Stomach smooth muscle (tissue), 2 donors: Measurements from ENCODE around the gene ARID4B.
"Not testable (repeated sequence)": the region's sequence is repeated elsewhere in the genome, so short reads cannot be mapped to it uniquely, and the experiment has no call there.

ENCODE experiments used
- H3K27ac ChIP-seq: one replicate; pipeline ENCODE4 v1.7.0; 2013; ENCODE audit warnings: mild to moderate bottlenecking, low read length, inconsistent platforms
- H3K27me3 ChIP-seq, 2 donors: one replicate each; pipeline ENCODE4 v1.7.0; 2013; ENCODE audit warnings: low read length in 2 of 2; ENCODE audit not compliant: insufficient read depth in 2 of 2, control insufficient read depth in 1 of 2
- H3K36me3 ChIP-seq, 2 donors: one replicate each; pipeline ENCODE4 v1.7.0; 2013; ENCODE audit warnings: low read length in 2 of 2; ENCODE audit not compliant: control insufficient read depth in 2 of 2, insufficient read depth in 2 of 2
- H3K4me1 ChIP-seq: one replicate; pipeline ENCODE4 v1.7.0; 2013; ENCODE audit warnings: low read length; ENCODE audit not compliant: control insufficient read depth, insufficient read depth
- H3K4me3 ChIP-seq, 2 donors: one replicate each; pipeline ENCODE4 v1.7.0; 2013; ENCODE audit warnings: low read length in 2 of 2
- H3K9ac ChIP-seq, 2 donors: one replicate each; pipeline ENCODE4 v1.7.0; 2013; ENCODE audit warnings: low read length in 2 of 2, mild to moderate bottlenecking in 1 of 2
- H3K9me3 ChIP-seq, 2 donors: one replicate each; pipeline ENCODE4 v1.7.0; 2013; ENCODE audit warnings: low read length in 2 of 2; ENCODE audit not compliant: control insufficient read depth in 2 of 2
- donor health status: healthy.
- donor health status: Pancreatic carcinoma.

Gene ARID4B

DNA sequence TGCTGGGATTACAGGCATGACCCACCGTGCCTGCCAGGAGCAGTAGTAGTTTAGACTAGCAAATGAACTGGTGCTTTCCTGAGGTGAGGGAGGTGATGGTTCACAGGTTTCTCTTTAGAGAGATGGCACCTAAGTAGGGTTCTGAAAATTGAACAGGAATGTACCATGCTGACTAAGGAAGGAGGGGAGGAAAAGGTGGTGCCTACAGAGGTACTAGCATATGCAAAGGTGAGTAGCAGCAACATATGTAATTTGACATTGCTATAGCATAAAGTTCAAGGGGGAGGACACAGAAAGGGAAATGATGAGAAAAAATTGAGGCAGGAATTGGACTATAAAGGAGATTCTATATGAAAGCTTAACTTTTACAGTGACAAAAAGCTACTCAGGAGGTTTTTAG lies 101.0 kb downstream of the ARID4B start:
- H3K36me3 ChIP-seq = peaks cover 16 to 26% of the 10 kb centered on the region in 2 donors
- H3K4me3 ChIP-seq = no peak overlapping the region
- no peak overlapping the region for H3K9ac ChIP-seq
- H3K27ac ChIP-seq = no peak overlapping the region
- no peaks in the 10 kb centered on the region for H3K9me3 ChIP-seq
- no peaks in the 10 kb centered on the region for H3K4me1 ChIP-seq
- H3K27me3 ChIP-seq = no peaks in the 10 kb centered on the region

DNA sequence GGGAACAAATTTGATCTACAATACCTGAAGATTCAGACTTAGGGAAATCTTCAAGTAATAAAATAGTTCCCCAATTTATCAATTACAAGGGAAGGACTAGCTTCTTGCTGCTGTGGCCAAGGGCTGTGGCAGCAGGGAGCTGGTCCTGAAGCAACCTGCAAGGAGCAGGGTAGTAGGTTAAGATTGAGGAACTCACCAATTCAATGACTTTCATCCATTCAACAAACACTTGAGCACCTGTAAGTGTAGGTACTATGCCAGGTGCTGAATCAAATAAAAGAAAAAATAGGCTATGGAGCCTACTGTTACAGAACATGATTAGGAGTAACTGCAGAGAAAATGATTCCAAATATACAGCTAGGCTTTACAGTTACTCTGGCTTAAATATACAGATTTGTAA lies 102.7 kb downstream of the ARID4B start:
- Histone ChIP-seq H3K9ac (no peak overlapping the region), H3K9me3 (no peaks in the 10 kb centered on the region), H3K36me3 (peaks cover 21 to 26% of the 10 kb centered on the region in 2 donors), H3K4me1 (no peaks in the 10 kb centered on the region), H3K4me3 (no peak overlapping the region), H3K27ac (no peak overlapping the region), H3K27me3 (no peaks in the 10 kb centered on the region)

DNA sequence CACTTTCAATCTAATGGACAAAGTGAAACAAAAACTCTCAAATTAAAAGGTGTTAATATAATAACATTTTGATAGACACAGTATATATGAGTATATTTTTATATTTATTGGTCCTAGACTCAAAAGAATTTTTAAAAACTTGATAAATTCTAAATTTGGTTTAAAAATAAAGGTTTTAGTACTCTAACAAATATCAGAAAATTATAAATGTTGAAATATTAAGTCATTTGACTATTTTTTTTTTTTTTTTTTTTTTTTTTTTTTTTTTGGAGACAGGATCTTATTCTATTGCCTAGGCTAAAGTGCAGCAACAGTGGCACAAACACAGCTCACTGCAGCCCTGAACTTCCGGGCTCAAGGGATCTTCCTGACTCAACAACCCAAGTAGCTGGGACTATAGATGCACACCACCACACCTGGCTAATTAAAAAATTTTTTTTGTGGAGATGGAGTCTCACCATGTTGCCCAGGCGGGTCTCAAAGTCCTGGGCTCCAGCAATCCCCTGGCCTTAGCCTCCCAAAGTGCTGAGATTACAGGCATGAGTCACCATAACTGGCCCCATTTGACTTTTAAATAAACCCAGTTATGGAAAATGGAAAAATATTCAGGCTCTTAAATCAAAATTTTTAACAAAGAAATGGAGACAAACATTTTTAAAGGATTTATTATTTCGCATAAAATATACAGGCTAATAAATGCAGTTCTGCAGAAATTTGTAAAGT lies 106.2 kb downstream of the ARID4B start:
- peaks cover 12 to 13% of the 10 kb centered on the region in 2 donors for H3K36me3 ChIP-seq
- H3K4me3 ChIP-seq = no peak overlapping the region
- no peaks in the 10 kb centered on the region for H3K27me3 ChIP-seq
- no peaks in the 10 kb centered on the region for H3K4me1 ChIP-seq
- H3K27ac ChIP-seq = no peak overlapping the region
- H3K9ac ChIP-seq = no peak overlapping the region
- H3K9me3 ChIP-seq = no peaks in the 10 kb centered on the region

DNA sequence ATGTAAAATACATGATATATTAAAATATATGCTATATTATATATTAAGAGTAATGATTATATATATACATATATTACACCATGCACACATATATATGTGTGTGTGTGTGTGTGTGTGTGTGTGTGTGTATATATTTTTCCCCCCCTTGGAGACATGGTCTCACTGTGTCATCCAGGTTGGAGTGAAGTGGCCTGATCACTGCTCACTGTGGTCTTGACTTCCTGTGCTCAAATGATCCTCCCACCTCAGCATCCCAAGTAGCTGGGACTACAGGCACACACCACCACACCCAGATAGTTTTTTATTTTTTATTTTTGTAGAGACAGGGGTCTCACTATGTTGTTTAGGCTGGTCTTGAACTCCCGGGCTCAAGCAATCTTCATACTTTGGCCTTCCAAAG lies 112.5 kb downstream of the ARID4B start:
- Histone ChIP-seq H3K27me3 (no peaks in the 10 kb centered on the region), H3K9me3 (no peaks in the 10 kb centered on the region), H3K4me3 (no peak overlapping the region), H3K36me3 (peaks cover 4 to 8% of the 10 kb centered on the region in 2 donors), H3K27ac (no peak overlapping the region), H3K4me1 (no peaks in the 10 kb centered on the region), H3K9ac (no peak overlapping the region)

DNA sequence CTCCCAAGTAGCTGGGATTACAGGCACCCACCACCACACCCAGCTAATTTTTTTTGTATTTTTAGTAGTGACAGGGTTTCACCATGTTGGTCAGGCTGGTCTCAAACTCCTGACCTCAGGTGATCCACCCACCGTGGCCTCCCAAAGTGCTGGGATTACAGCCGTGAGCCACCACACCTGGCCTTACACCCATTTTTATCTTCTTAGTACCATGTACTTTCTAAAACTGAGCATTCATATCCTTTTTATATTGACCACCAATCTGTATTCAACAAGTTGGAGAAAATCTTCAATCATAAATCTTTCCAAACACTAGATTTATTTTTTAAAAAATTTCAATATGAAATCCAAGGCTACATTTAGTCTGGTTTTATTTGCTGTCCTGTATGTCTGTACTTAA lies 113.0 kb downstream of the ARID4B start:
- H3K4me3 ChIP-seq, H3K36me3 ChIP-seq, H3K9me3 ChIP-seq, H3K9ac ChIP-seq, H3K27ac ChIP-seq, H3K4me1 ChIP-seq, H3K27me3 ChIP-seq: not testable (repeated sequence)

DNA sequence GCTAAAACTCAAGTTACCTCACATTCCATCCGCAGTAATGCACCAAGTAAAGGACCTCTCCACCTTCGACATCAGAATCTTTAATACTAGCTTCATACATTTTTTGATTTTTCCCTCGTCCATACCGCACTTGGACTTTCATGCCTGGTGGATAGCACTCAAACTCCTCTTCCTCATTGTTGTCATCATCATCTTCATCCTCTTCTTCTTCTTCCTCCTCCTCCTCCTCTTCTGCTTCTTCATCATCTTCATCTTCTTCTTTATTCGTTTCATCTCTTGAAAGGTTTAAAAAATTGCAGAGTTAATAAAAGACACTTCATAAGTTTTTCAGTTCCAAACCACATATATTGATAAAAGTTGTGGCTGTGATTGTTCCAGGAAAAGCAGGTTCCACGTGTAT lies 114.2 kb downstream of the ARID4B start:
- no peak overlapping the region for H3K27ac ChIP-seq
- no peaks in the 10 kb centered on the region for H3K27me3 ChIP-seq
- H3K36me3 ChIP-seq = peaks cover 4 to 8% of the 10 kb centered on the region in 2 donors
- no peaks in the 10 kb centered on the region for H3K4me1 ChIP-seq
- H3K9me3 ChIP-seq = no peaks in the 10 kb centered on the region
- no peak overlapping the region for H3K4me3 ChIP-seq
- H3K9ac ChIP-seq = no peak overlapping the region

DNA sequence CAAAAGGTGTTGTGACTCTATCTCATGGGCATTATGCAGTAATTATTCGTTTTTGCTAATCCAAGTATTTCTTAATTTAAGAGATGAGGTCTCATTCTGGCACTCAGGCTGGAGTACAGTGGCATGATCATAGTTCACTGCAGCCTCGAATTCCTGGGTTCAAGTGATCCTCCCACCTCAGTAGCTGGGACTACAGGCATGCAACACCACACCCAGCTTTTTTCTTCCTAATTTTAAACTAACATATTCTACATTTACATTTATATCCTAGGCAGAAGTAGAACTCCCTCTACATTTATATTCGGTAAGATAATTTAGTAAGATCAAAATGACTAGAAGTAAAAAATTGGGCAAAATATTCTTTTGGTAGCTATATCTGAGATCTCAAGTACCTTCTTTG lies 116.5 kb downstream of the ARID4B start:
- Histone ChIP-seq H3K4me3 (no peak overlapping the region), H3K27ac (no peak overlapping the region), H3K27me3 (no peaks in the 10 kb centered on the region), H3K9ac (no peak overlapping the region), H3K4me1 (no peaks in the 10 kb centered on the region), H3K9me3 (no peaks in the 10 kb centered on the region), H3K36me3 (peaks cover 10 to 13% of the 10 kb centered on the region in 2 donors)

DNA sequence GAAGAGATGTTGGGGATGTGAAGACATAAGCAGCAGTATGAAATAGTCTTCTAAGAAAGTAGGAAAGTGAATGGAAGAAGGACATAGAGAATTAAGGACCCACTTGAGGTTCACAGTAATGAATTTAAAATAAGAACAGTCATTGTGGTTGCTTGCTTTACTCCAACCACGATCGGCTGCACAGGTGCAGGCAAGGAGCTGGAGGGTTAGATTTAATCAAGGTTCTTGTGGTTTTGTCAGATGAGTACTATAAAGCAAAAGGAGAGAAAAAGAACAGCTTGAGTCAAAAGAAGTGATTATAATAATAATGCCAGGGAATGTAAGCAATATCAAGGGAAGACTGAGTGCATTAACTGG lies 120.8 kb downstream of the ARID4B start:
- Histone ChIP-seq H3K36me3 (peaks cover 12 to 14% of the 10 kb centered on the region in 2 donors), H3K27me3 (no peaks in the 10 kb centered on the region), H3K27ac (no peak overlapping the region), H3K4me1 (no peaks in the 10 kb centered on the region), H3K9ac (no peak overlapping the region), H3K9me3 (no peaks in the 10 kb centered on the region), H3K4me3 (no peak overlapping the region)

DNA sequence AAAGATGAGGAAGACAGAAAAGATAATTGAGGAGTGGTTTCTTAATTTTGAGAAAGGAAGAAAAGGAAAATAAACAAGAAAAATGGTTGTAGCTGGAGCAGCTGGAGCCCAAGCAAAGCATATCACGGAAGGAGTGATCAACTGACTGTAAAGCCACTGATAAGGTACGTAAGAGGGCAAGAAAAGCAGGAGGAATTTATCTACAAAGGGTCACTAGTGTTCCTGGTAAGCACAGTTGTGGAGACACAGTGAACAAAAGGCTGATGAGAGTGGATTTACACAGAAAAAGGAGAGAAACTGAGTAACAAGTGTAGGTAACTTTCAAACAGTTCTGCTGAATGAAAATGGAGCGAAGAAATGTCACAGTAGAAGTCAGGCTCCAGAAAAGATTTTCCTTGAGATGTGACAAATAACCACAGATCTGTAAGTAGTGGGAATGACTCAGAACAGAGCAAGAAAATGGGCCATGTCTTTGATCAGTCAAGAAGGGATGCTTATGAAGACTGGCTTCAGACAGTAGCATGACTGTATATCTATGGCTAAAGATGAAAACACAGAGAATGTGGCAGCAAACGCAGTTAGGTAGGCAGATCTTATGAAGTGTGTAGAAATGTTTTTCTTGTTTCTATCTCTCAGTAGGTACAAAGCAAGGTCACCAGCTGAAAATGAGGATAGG lies 121.3 kb downstream of the ARID4B start:
- Histone ChIP-seq H3K9ac (no peak overlapping the region), H3K27ac (no peak overlapping the region), H3K36me3 (peaks cover 8 to 9% of the 10 kb centered on the region in 2 donors), H3K27me3 (no peaks in the 10 kb centered on the region), H3K9me3 (no peaks in the 10 kb centered on the region), H3K4me1 (no peaks in the 10 kb centered on the region), H3K4me3 (no peak overlapping the region)

DNA sequence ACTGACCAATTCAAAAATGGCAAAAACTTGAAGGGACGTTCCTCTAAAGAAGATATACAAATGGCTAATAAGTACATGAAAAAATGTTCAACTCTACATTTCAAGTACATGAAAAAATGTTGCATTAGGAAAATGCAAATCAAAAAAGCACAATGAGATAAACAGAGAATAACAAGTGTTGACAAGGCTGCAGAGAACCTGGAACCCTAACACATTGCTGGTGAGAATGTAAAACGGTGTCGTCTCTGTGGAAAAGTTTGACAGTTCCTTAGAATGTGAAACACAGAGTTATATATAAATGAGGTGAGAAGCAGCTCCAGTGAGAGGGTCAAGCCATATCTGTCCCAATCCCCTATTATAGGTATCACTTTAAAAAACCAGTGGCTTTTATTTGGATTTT lies 122.3 kb downstream of the ARID4B start:
- Histone ChIP-seq H3K4me3 (no peak overlapping the region), H3K27ac (no peak overlapping the region), H3K9me3 (no peaks in the 10 kb centered on the region), H3K27me3 (no peaks in the 10 kb centered on the region), H3K4me1 (no peaks in the 10 kb centered on the region), H3K36me3 (peaks cover 6 to 8% of the 10 kb centered on the region in 2 donors), H3K9ac (no peak overlapping the region)

DNA sequence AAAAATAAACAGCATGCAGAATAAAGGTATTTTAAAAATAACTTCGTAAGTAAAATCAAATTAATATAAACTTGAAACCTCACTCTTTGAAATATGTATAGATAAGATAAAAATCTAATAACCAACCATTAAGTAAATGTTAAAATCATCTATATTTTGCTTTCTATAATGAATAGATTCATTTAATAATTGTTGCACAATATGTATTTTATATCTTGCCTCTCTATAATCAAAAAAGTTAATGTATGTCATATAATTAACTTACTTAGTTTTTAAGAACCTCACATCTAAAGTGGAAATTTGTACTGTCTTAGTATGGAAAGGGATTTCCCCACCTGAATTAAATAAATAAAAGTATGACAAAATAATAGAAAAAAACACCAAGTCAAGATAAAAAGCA lies 124.6 kb downstream of the ARID4B start:
- Histone ChIP-seq H3K27ac (no peak overlapping the region), H3K4me3 (no peak overlapping the region), H3K36me3 (peaks cover 6 to 8% of the 10 kb centered on the region in 2 donors), H3K4me1 (no peaks in the 10 kb centered on the region), H3K9me3 (no peaks in the 10 kb centered on the region), H3K9ac (no peak overlapping the region), H3K27me3 (no peaks in the 10 kb centered on the region)
